GM12873 (cell line): Measurements from ENCODE around the gene DYNLRB1.

Experiments used
- CTCF ChIP-seq: IDR thresholded peaks from 2 replicates; pipeline ENCODE4 v1.5.1; 2012; ENCODE audit warnings: low read depth, mild to moderate bottlenecking, moderate library complexity, low read length, control low read depth; ENCODE audit not compliant: insufficient read depth; ENCODE audit errors: missing control alignments

DYNLRB1 gene

GRCh38 chr20:34581341-34582184 is 65.3 kb downstream of the DYNLRB1 start:
- TF ChIP-seq CTCF, result no peak

GRCh38 chr20:34582221-34582620 is 66.0 kb downstream of the DYNLRB1 start:
- no peak for TF ChIP-seq CTCF

- no peak for TF ChIP-seq CTCF
Measured at GRCh38 chr20:34582911-34583310, 66.7 kb downstream of the DYNLRB1 start.

- no peak for TF ChIP-seq CTCF
Measured at GRCh38 chr20:34583544-34583943, 67.3 kb downstream of the DYNLRB1 start.

- TF ChIP-seq CTCF, result no peak
Measured at GRCh38 chr20:34585019-34585418, 68.8 kb downstream of the DYNLRB1 start.

GRCh38 chr20:34586488-34587163 is 70.4 kb downstream of the DYNLRB1 start:
- no peak for TF ChIP-seq CTCF
